T-cell (primary cell): ENCODE data around the gene RAP1GAP. TPM values are rescaled to one million over a fixed set of nuclear protein-coding genes. Genes with fewer than 3 reads are reported as not detected.

ENCODE experiments used
- ATAC-seq, 4 experiments: fragments of 200-7000 bp in 3 of 4; fragments of 150-1000 bp in 1 of 4; cut with Tn5 transposase; replicated peaks in 1 of 4; 1 replicate in 3 of 4; 2 replicates in 1 of 4; pipeline ENCODE4 v1.10.0; 2021; ENCODE audit warnings: moderate library complexity in 3 of 4, mild to moderate bottlenecking in 2 of 4, moderate number of reproducible peaks in 1 of 4
- CTCF ChIA-PET, 2 donors: fragments of 300-600 bp; sonication (Branson Sonifier 250); formaldehyde crosslinking; loops; one replicate each; lab custom pipeline; 2022; ENCODE audit warnings: antibody characterized with exemption in 2 of 2; lab: Charles Lee
- POLR2A ChIA-PET, 2 donors: fragments of 300-600 bp; sonication (Branson Sonifier 250); formaldehyde crosslinking; loops; one replicate each; lab custom pipeline; 2022; ENCODE audit warnings: antibody characterized with exemption in 2 of 2; lab: Charles Lee
- DNase-seq, 35 experiments: peaks; one replicate each; pipeline versions ENCODE4 v3.0.0 to v3.0.0-alpha.2; 2013 to 2023
- H3K27ac ChIP-seq: one replicate; pipeline ENCODE4 v1.5.1; 2013; ENCODE audit warnings: low read length
- H3K27me3 ChIP-seq, 2 experiments: replicated peaks in 1 of 2; 1 replicate in 1 of 2; 2 replicates in 1 of 2; pipeline versions ENCODE4 v1.6.1 to v1.7.0; 2013; ENCODE audit warnings: low read length in 1 of 2, mixed read lengths in 1 of 2; ENCODE audit not compliant: control insufficient read depth in 2 of 2, insufficient read depth in 2 of 2; ENCODE audit errors: extremely low read depth in 1 of 2
- H3K36me3 ChIP-seq, 2 donors: 1 replicate in 1 of 2; 2 replicates in 1 of 2; pipeline versions ENCODE4 v1.6.1 to v1.7.0; 2013; ENCODE audit warnings: low read length in 1 of 2; ENCODE audit not compliant: control insufficient read depth in 2 of 2, insufficient read depth in 1 of 2; ENCODE audit errors: extremely low read depth in 1 of 2
- H3K4me1 ChIP-seq, 2 experiments: 1 replicate in 1 of 2; 2 replicates in 1 of 2; pipeline versions ENCODE4 v1.6.1 to v1.7.0; 2013; ENCODE audit warnings: low read length in 2 of 2, mixed read lengths in 1 of 2; ENCODE audit not compliant: insufficient read depth in 2 of 2, control insufficient read depth in 1 of 2; ENCODE audit errors: extremely low read depth in 1 of 2
- H3K4me3 ChIP-seq, 2 donors: 1 replicate in 1 of 2; 2 replicates in 1 of 2; pipeline versions ENCODE4 v1.5.1 to v1.7.0; 2013; ENCODE audit warnings: mild to moderate bottlenecking in 2 of 2, low read length in 1 of 2, moderate library complexity in 1 of 2; ENCODE audit not compliant: control insufficient read depth in 1 of 2; ENCODE audit errors: extremely low read depth in 1 of 2
- H3K9me3 ChIP-seq: 2 replicates; pipeline ENCODE4 v1.7.0; 2013
- H3K27ac Mint-ChIP-seq, 2 donors: one replicate each; pipeline ENCODE4 v1.8.0; 2020 to 2021; ENCODE audit warnings: mild to moderate bottlenecking in 2 of 2, mixed read lengths in 2 of 2
- H3K27me3 Mint-ChIP-seq, 2 donors: one replicate each; pipeline ENCODE4 v1.8.0; 2021 to 2022; ENCODE audit warnings: mixed read lengths in 2 of 2
- H3K36me3 Mint-ChIP-seq: one replicate; pipeline ENCODE4 v1.8.0; 2021; ENCODE audit warnings: mixed read lengths
- H3K4me1 Mint-ChIP-seq, 3 donors: one replicate each; pipeline ENCODE4 v1.8.0; 2020 to 2022; ENCODE audit warnings: mixed read lengths in 3 of 3, mild to moderate bottlenecking in 1 of 3
- H3K4me3 Mint-ChIP-seq, 3 donors: one replicate each; pipeline ENCODE4 v1.8.0; 2020 to 2022; ENCODE audit warnings: mild to moderate bottlenecking in 3 of 3, mixed read lengths in 3 of 3, moderate library complexity in 3 of 3
- H3K9me3 Mint-ChIP-seq, 3 donors: one replicate each; pipeline ENCODE4 v1.8.0; 2020 to 2022; ENCODE audit warnings: mixed read lengths in 3 of 3
- WGBS: methylation state at CpG from one replicate; pipeline ENCODE4 v1.1.5; 2013; ENCODE audit warnings: missing lambda C conversion rate; ENCODE audit not compliant: insufficient coverage; 5-methylcytosine and 5-hydroxymethylcytosine counted together
- total RNA-seq, 35 experiments: library from RNA in 6 of 35; stranded (reverse) in 6 of 35; fragments of 120-200 nt in 1 of 35; gene quantifications; one replicate each; pipeline versions ENCODE4 v1.2.1 to v1.2.4 and lab custom pipeline; 2013 to 2026

Gene RAP1GAP
- total RNA-seq, 5 donors from 2014 or later (not counting 1 experiment from before 2014, with no cell fraction given) = 0.18 to 1.0 (median 0.35) TPM

- Histone ChIP-seq H3K27ac (no peak overlapping the region), H3K27me3 (peaks cover 0 to 59% of the 10 kb centered on the region in 2 experiments), H3K9me3 (no peaks in the 10 kb centered on the region), H3K36me3 (no peaks in the 10 kb centered on the region), H3K4me1 (peaks cover 0 to 10% of the 10 kb centered on the region in 2 experiments), H3K4me3 (no peak overlapping the region)
- Mint-ChIP-seq H3K27ac (no peak overlapping the region), H3K4me1 (peaks cover 0 to 2% (median 2%) of the 10 kb centered on the region in 3 donors), H3K36me3 (no peaks in the 10 kb centered on the region), H3K4me3 (no peak overlapping the region), H3K27me3 (peaks cover 20 to 25% of the 10 kb centered on the region in 2 donors), H3K9me3 (no peaks in the 10 kb centered on the region)
- ChIA-PET CTCF (no interaction called here), POLR2A (no interaction called here)
- 78% methylated on average over 11 of the region's 11 CpGs for WGBS
- ATAC-seq (no peak), DNase-seq (no peak)
Measured at GRCh38 chr1:21626921-21627339, 42.2 kb downstream of the RAP1GAP start.

GRCh38 chr1:21625390-21626190, 43.6 kb downstream of the RAP1GAP start:
- DNase-seq (no peak), ATAC-seq (no peak)
- CTCF ChIA-PET = no interaction called here
- H3K4me3 ChIP-seq = no peak overlapping the region
- H3K9me3 Mint-ChIP-seq = no peaks in the 10 kb centered on the region
- H3K27ac ChIP-seq = no peak overlapping the region
- H3K27me3 Mint-ChIP-seq = peaks cover 22 to 30% of the 10 kb centered on the region in 2 donors
- H3K4me1 Mint-ChIP-seq = peaks cover 0 to 9% (median 8%) of the 10 kb centered on the region in 3 donors
- H3K36me3 ChIP-seq = no peaks in the 10 kb centered on the region
- 78% methylated on average over 8 of the region's 13 CpGs for WGBS
- H3K27me3 ChIP-seq = peaks cover 0 to 60% of the 10 kb centered on the region in 2 experiments
- POLR2A ChIA-PET = no interaction called here
- H3K9me3 ChIP-seq = no peaks in the 10 kb centered on the region
- no peak overlapping the region for H3K4me3 Mint-ChIP-seq
- H3K27ac Mint-ChIP-seq = no peak overlapping the region
- H3K4me1 ChIP-seq = peaks cover 0 to 10% of the 10 kb centered on the region in 2 experiments
- H3K36me3 Mint-ChIP-seq = no peaks in the 10 kb centered on the region

GRCh38 chr1:21624571-21625389, 44.4 kb downstream of the RAP1GAP start:
- CTCF ChIA-PET = no interaction called here
- H3K9me3 Mint-ChIP-seq = no peaks in the 10 kb centered on the region
- DNase-seq (no peak), ATAC-seq (no peak)
- H3K36me3 Mint-ChIP-seq = no peaks in the 10 kb centered on the region
- Histone ChIP-seq H3K36me3 (no peaks in the 10 kb centered on the region), H3K27me3 (peaks cover 0 to 67% of the 10 kb centered on the region in 2 experiments), H3K27ac (no peak overlapping the region), H3K4me1 (peaks cover 0 to 10% of the 10 kb centered on the region in 2 experiments), H3K4me3 (no peak overlapping the region), H3K9me3 (no peaks in the 10 kb centered on the region)
- peaks cover 0 to 9% (median 8%) of the 10 kb centered on the region in 3 donors for H3K4me1 Mint-ChIP-seq
- no peak overlapping the region for H3K4me3 Mint-ChIP-seq
- H3K27ac Mint-ChIP-seq = no peak overlapping the region
- POLR2A ChIA-PET = no interaction called here
- WGBS = 83% methylated on average over 10 of the region's 11 CpGs
- H3K27me3 Mint-ChIP-seq = peaks cover 25 to 32% of the 10 kb centered on the region in 2 donors

GRCh38 chr1:21623410-21623961, 45.7 kb downstream of the RAP1GAP start:
- ATAC-seq (no peak), DNase-seq (no peak)
- Mint-ChIP-seq H3K4me3 (peak overlapping the region in 1 of 3 donors; percentile 59), H3K27ac (no peak overlapping the region), H3K9me3 (no peaks in the 10 kb centered on the region), H3K36me3 (no peaks in the 10 kb centered on the region), H3K4me1 (peaks cover 0 to 9% (median 8%) of the 10 kb centered on the region in 3 donors), H3K27me3 (peaks cover 27 to 36% of the 10 kb centered on the region in 2 donors)
- ChIA-PET CTCF (no interaction called here), POLR2A (interaction anchor here in 1 of 2 donors (0.5 kb wide), 1 partner anchor 252 kb away, joined by 3 read pairs; no protein-coding TSS in a partner anchor)
- peaks cover 0 to 10% of the 10 kb centered on the region in 2 experiments for H3K4me1 ChIP-seq
- H3K27me3 ChIP-seq = peaks cover 0 to 69% of the 10 kb centered on the region in 2 experiments
- H3K9me3 ChIP-seq = no peaks in the 10 kb centered on the region
- no peak overlapping the region for H3K4me3 ChIP-seq
- no peaks in the 10 kb centered on the region for H3K36me3 ChIP-seq
- H3K27ac ChIP-seq = no peak overlapping the region
- WGBS = 91% methylated on average over 4 of the region's 10 CpGs

GRCh38 chr1:21622466-21623315, 46.5 kb downstream of the RAP1GAP start:
- Histone ChIP-seq H3K36me3 (no peaks in the 10 kb centered on the region), H3K27ac (no peak overlapping the region), H3K9me3 (no peaks in the 10 kb centered on the region), H3K4me1 (peaks cover 0 to 10% of the 10 kb centered on the region in 2 experiments), H3K4me3 (peak overlapping the region in 1 of 2 donors; percentile 19), H3K27me3 (peaks cover 0 to 76% of the 10 kb centered on the region in 2 experiments)
- Mint-ChIP-seq H3K27me3 (peaks cover 27 to 36% of the 10 kb centered on the region in 2 donors), H3K27ac (no peak overlapping the region), H3K4me1 (peaks cover 0 to 9% (median 8%) of the 10 kb centered on the region in 3 donors), H3K36me3 (no peaks in the 10 kb centered on the region), H3K4me3 (peak overlapping the region; percentile 59 to 72 (median 60)), H3K9me3 (no peaks in the 10 kb centered on the region)
- DNase-seq (peak in 21 of 35 experiments; percentile 3 to 62 (median 18)), ATAC-seq (peak; percentile 68 to 86 (median 78))
- 9% methylated on average over 55 of the region's 62 CpGs for WGBS
- ChIA-PET CTCF (no interaction called here), POLR2A (interaction anchor here in 1 of 2 donors (0.5 kb wide), 1 partner anchor 251 kb away, joined by 3 read pairs; no protein-coding TSS in a partner anchor)
